Neural cell (in vitro differentiated cells): ENCODE data around the gene VEZF1.

Experiments
- CTCF ChIP-seq: fragments of 450-650 bp; IDR thresholded peaks from 2 replicates; pipeline ENCODE4 v1.5.1; 2014; ENCODE audit warnings: antibody characterized with exemption, mild to moderate bottlenecking, moderate library complexity; ENCODE audit not compliant: poor library complexity, severe bottlenecking
- EP300 ChIP-seq: fragments of 450-650 bp; conservative IDR thresholded peaks from 2 replicates; pipeline ENCODE4 v1.6.1; 2014; ENCODE audit warnings: antibody characterized with exemption, mild to moderate bottlenecking, moderate library complexity; ENCODE audit not compliant: poor library complexity, severe bottlenecking

GRCh38 chr17:57947369-57947768 is 40.7 kb downstream of the VEZF1 start:
- TF ChIP-seq EP300 = no peak
- no peak for TF ChIP-seq CTCF
